Measurements from ENCODE around the gene ZNF280B. TPM values are rescaled to one million over a fixed set of nuclear protein-coding genes. Genes with fewer than 3 reads are reported as not detected.
"Not testable (repeated sequence)": the region's sequence is repeated elsewhere in the genome, so short reads cannot be mapped to it uniquely, and the experiment has no call there.

ZNF280B gene
- total RNA-seq, 1 experiment from 2014 or later, result 0.66 TPM

- H3K9me2 ChIP-seq (replicated peaks; ENCODE audit: low read length), result no peaks in the 10 kb centered on the region
- no peaks in the 10 kb centered on the region for H3K9me3 ChIP-seq (ENCODE audit: low read length)
- CTCF ChIA-PET, result no interaction called here
- H3K36me3 ChIP-seq (ENCODE audit: low read depth, low read length), result no peaks in the 10 kb centered on the region
- no peak overlapping the region for H3K4me2 ChIP-seq (ENCODE audit: low read length)
- BruUV-seq (replicated peaks), result no TSS peak
- TF ChIP-seq CTCF (conservative IDR thresholded peaks at IDR 0.05; ENCODE audit: low read depth, low read length), result no peak
- H3K4me1 ChIP-seq (ENCODE audit: insufficient read depth, low read length), result no peaks in the 10 kb centered on the region
- no peak overlapping the region for H3K27ac ChIP-seq (ENCODE audit: low read length)
- no peaks in the 10 kb centered on the region for H3K27me3 ChIP-seq (ENCODE audit: low read length)
- H3K79me2 ChIP-seq (ENCODE audit: low read length), result no peaks in the 10 kb centered on the region
- no peak overlapping the region for H2AFZ ChIP-seq (ENCODE audit: low read length)
- intact Hi-C loops (cut with micrococcal nuclease), result no loop called here
- no peak overlapping the region for H3K9ac ChIP-seq (ENCODE audit: low read length)
- no peaks in the 10 kb centered on the region for H3F3A ChIP-seq (ENCODE audit: low read length, unreplicated experiment)
- ATAC-seq, result no peak
- POLR2A ChIA-PET (ENCODE audit: unreplicated experiment), result no interaction called here
- no peak overlapping the region for H3K4me3 ChIP-seq (ENCODE audit: low read length)
- DNase-seq, result no peak
- H4K20me1 ChIP-seq (ENCODE audit: low read length), result no peaks in the 10 kb centered on the region
Observed at GRCh38 chr22:22534604-22535415, 26.3 kb upstream of the ZNF280B start.

- Histone ChIP-seq H3K4me2 (ENCODE audit: low read length) (no peak overlapping the region), H3K36me3 (ENCODE audit: low read depth, low read length) (no peaks in the 10 kb centered on the region), H3K4me1 (ENCODE audit: insufficient read depth, low read length) (no peaks in the 10 kb centered on the region), H3K79me2 (ENCODE audit: low read length) (no peaks in the 10 kb centered on the region), H3K9me3 (ENCODE audit: low read length) (no peaks in the 10 kb centered on the region), H3F3A (ENCODE audit: low read length, unreplicated experiment) (no peaks in the 10 kb centered on the region), H3K9ac (ENCODE audit: low read length) (no peak overlapping the region), H3K27ac (ENCODE audit: low read length) (no peak overlapping the region), H3K9me2 (replicated peaks; ENCODE audit: low read length) (no peaks in the 10 kb centered on the region), H3K27me3 (ENCODE audit: low read length) (no peaks in the 10 kb centered on the region), H2AFZ (ENCODE audit: low read length) (no peak overlapping the region), H3K4me3 (ENCODE audit: low read length) (no peak overlapping the region), H4K20me1 (ENCODE audit: low read length) (no peaks in the 10 kb centered on the region)
- ChIA-PET POLR2A (ENCODE audit: unreplicated experiment) (no interaction called here), CTCF (no interaction called here)
- intact Hi-C loops (cut with micrococcal nuclease), result no loop called here
- BruUV-seq (replicated peaks), result no TSS peak
- TF ChIP-seq CTCF (conservative IDR thresholded peaks at IDR 0.05; ENCODE audit: low read depth, low read length) (no peak), EZH2phosphoT487 (IDR thresholded peaks at IDR 0.05; ENCODE audit: borderline replicate concordance, low read length) (no peak), EZH2 (IDR thresholded peaks at IDR 0.05; ENCODE audit: low read length, unreplicated experiment) (no peak)
- no peak for ATAC-seq
- no peak for DNase-seq
Observed at GRCh38 chr22:22533863-22534262, 25.3 kb upstream of the ZNF280B start.

GRCh38 chr22:22533417-22533816 lies 24.9 kb upstream of the ZNF280B start:
- no TSS peak for BruUV-seq (replicated peaks)
- Histone ChIP-seq H3K27ac (ENCODE audit: low read length) (no peak overlapping the region), H3K27me3 (ENCODE audit: low read length) (no peaks in the 10 kb centered on the region), H3K4me3 (ENCODE audit: low read length) (no peak overlapping the region), H3K4me1 (ENCODE audit: insufficient read depth, low read length) (no peaks in the 10 kb centered on the region), H3K79me2 (ENCODE audit: low read length) (no peaks in the 10 kb centered on the region), H3F3A (ENCODE audit: low read length, unreplicated experiment) (no peaks in the 10 kb centered on the region), H3K9me3 (ENCODE audit: low read length) (no peaks in the 10 kb centered on the region), H3K9ac (ENCODE audit: low read length) (no peak overlapping the region), H3K36me3 (ENCODE audit: low read depth, low read length) (no peaks in the 10 kb centered on the region), H3K9me2 (replicated peaks; ENCODE audit: low read length) (no peaks in the 10 kb centered on the region), H3K4me2 (ENCODE audit: low read length) (no peak overlapping the region), H4K20me1 (ENCODE audit: low read length) (no peaks in the 10 kb centered on the region), H2AFZ (ENCODE audit: low read length) (no peak overlapping the region)
- TF ChIP-seq CTCF (conservative IDR thresholded peaks at IDR 0.05; ENCODE audit: low read depth, low read length) (no peak), EZH2 (IDR thresholded peaks at IDR 0.05; ENCODE audit: low read length, unreplicated experiment) (no peak)
- intact Hi-C loops (cut with micrococcal nuclease), result no loop called here
- ATAC-seq (no peak), DNase-seq (no peak)
- ChIA-PET POLR2A (ENCODE audit: unreplicated experiment) (no interaction called here), CTCF (no interaction called here)

- BruUV-seq (replicated peaks); POLR2A ChIA-PET (ENCODE audit: unreplicated experiment): not testable (repeated sequence)
Observed at GRCh38 chr22:22532547-22533071, 24.1 kb upstream of the ZNF280B start.

More at GRCh38 chr22:22532547-22533071, 24.1 kb upstream of the ZNF280B start:
- ATAC-seq; H3K36me3 ChIP-seq (ENCODE audit: low read depth, low read length); intact Hi-C loops (cut with micrococcal nuclease); H4K20me1 ChIP-seq (ENCODE audit: low read length); H3F3A ChIP-seq (ENCODE audit: low read length, unreplicated experiment); CTCF ChIA-PET; H3K27me3 ChIP-seq (ENCODE audit: low read length); H2AFZ ChIP-seq (ENCODE audit: low read length); H3K27ac ChIP-seq (ENCODE audit: low read length); DNase-seq; H3K9me2 ChIP-seq (replicated peaks; ENCODE audit: low read length); H3K4me3 ChIP-seq (ENCODE audit: low read length); H3K79me2 ChIP-seq (ENCODE audit: low read length); H3K4me1 ChIP-seq (ENCODE audit: insufficient read depth, low read length); H3K4me2 ChIP-seq (ENCODE audit: low read length); H3K9ac ChIP-seq (ENCODE audit: low read length); H3K9me3 ChIP-seq (ENCODE audit: low read length): not testable (repeated sequence)
